Vagina (tissue), 2 donors: ENCODE results near the gene C9orf152. TPM values are rescaled to one million over a fixed set of nuclear protein-coding genes. Genes with fewer than 3 reads are reported as not detected.

Experiments
- DNase-seq, 2 donors: peaks; one replicate each; pipeline ENCODE4 v3.0.0-alpha.2; 2017; ENCODE audit errors: extremely low spot score in 2 of 2
- H3K27ac ChIP-seq: fragments of 200-600 bp; sonication (generic); one replicate; pipeline ENCODE4 v1.5.1; 2019
- H3K27me3 ChIP-seq: fragments of 200-600 bp; sonication (generic); one replicate; pipeline ENCODE4 v1.5.1; 2019
- H3K36me3 ChIP-seq, 2 donors: fragments of 200-600 bp; sonication (generic); one replicate each; pipeline ENCODE4 v1.5.1; 2017 to 2019
- H3K4me1 ChIP-seq: fragments of 200-600 bp; sonication (generic); one replicate; pipeline ENCODE4 v1.5.1; 2019
- H3K4me3 ChIP-seq, 2 donors: fragments of 200-600 bp; sonication (generic); 1 replicate in 1 of 2; 2 replicates in 1 of 2; pipeline ENCODE4 v1.5.1; 2016 to 2019
- H3K9me3 ChIP-seq: fragments of 200-600 bp; sonication (generic); one replicate; pipeline ENCODE4 v1.5.1; 2019
- POLR2A ChIP-seq, 2 donors: fragments of 450-650 bp; IDR thresholded peaks; one replicate each; pipeline ENCODE4 v1.6.1; 2017; ENCODE audit warnings: antibody characterized with exemption in 2 of 2, mild to moderate bottlenecking in 2 of 2, moderate library complexity in 2 of 2
- POLR2AphosphoS5 ChIP-seq, 2 donors: sonication (generic); formaldehyde crosslinking; IDR thresholded peaks; one replicate each; pipeline ENCODE4 v1.9.0; 2017; ENCODE audit warnings: antibody characterized with exemption in 2 of 2, mild to moderate bottlenecking in 2 of 2, low read depth in 1 of 2; ENCODE audit not compliant: insufficient read depth in 1 of 2
- intact Hi-C: fragments of 100-400 bp; cut with DNase I; formaldehyde crosslinking; loops from one replicate; pipeline ENCODE4 v1.15.1; 2023
- total RNA-seq: library from RNA; depleted of rRNA; stranded (reverse); fragments of >200 nt; gene quantifications from one replicate; pipeline ENCODE4 v1.2.3, GENCODE V29; 2016
- TF ChIP-seq, protein P1 (sequence below), 3 experiments: fragments of 450-650 bp in 2 of 3; fragments of 200-600 bp in 1 of 3; sonication (generic) in 1 of 3; IDR thresholded peaks; one replicate each; pipeline ENCODE4 v1.5.1; 2017 to 2019; ENCODE audit warnings: antibody characterized with exemption in 3 of 3, mild to moderate bottlenecking in 2 of 3, moderate library complexity in 2 of 3

Gene C9orf152
- total RNA-seq, 1 donor from 2014 or later, result 0.49 TPM

DNA sequence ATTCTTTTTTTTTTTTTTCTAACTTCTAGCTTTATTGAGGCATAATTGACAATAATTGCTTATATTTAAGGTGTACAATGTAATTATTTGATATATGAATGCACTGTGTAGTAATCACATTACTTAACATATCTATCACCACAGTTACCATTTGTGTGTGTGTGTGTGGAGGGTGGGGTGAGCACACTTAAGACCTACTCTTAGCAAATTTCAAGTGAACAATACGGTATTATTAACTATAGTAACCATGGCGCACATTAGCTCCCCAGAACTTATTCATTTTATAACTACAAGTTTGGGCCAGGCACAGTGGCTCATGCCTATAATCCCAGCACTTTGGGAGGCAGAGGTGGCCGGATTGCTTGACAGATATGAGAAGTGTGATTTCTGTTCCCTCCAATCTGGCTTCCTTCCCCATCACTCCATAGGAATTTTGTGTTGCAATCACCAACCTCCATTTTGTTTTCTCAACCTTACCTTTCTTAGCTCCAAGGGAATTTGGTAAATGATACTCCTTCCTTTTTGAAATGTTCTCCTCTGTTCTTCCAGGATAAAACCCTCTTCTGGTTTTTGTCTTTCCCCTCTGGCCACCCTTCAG lies 33.4 kb upstream of the C9orf152 start:
- Histone ChIP-seq H3K4me1 (no peaks in the 10 kb centered on the region), H3K4me3 (no peak overlapping the region), H3K9me3 (no peaks in the 10 kb centered on the region), H3K27me3 (no peaks in the 10 kb centered on the region), H3K36me3 (peaks cover 0 to 15% of the 10 kb centered on the region in 2 donors), H3K27ac (no peak overlapping the region)
- TF ChIP-seq POLR2A (IDR thresholded peaks at IDR 0.05), result no peak
- TF ChIP-seq POLR2AphosphoS5 (IDR thresholded peaks at IDR 0.05; ENCODE audit: insufficient read depth in 1 of 2, low read depth in 1 of 2), result no peak
- TF ChIP-seq, protein P1, sequence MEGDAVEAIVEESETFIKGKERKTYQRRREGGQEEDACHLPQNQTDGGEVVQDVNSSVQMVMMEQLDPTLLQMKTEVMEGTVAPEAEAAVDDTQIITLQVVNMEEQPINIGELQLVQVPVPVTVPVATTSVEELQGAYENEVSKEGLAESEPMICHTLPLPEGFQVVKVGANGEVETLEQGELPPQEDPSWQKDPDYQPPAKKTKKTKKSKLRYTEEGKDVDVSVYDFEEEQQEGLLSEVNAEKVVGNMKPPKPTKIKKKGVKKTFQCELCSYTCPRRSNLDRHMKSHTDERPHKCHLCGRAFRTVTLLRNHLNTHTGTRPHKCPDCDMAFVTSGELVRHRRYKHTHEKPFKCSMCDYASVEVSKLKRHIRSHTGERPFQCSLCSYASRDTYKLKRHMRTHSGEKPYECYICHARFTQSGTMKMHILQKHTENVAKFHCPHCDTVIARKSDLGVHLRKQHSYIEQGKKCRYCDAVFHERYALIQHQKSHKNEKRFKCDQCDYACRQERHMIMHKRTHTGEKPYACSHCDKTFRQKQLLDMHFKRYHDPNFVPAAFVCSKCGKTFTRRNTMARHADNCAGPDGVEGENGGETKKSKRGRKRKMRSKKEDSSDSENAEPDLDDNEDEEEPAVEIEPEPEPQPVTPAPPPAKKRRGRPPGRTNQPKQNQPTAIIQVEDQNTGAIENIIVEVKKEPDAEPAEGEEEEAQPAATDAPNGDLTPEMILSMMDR (IDR thresholded peaks at IDR 0.05), result no peak
- DNase-seq, result no peak
- intact Hi-C loops, result no loop called here

DNA sequence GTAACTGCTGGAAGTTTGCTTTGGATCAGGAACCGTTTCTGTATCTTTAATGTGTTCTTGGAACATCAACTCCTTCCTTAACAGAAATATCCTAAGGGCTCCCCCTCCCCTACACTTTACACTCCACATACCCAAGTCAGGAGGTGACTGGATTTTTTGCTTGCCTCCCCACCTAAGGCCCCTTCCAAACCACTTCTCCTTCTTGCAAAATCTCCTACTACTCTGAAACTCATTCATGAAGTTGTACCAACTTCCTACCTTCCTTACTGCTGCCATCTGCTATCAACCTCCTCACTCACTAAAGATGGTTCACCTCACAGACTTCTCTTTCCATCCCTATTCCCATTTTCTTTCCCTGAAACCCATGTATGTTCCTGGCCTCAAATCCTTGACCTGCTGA lies 32.2 kb upstream of the C9orf152 start:
- H3K27me3 ChIP-seq, result no peaks in the 10 kb centered on the region
- H3K36me3 ChIP-seq, result peaks cover 0 to 15% of the 10 kb centered on the region in 2 donors
- H3K27ac ChIP-seq, result no peak overlapping the region
- DNase-seq, result no peak
- no peak for TF ChIP-seq POLR2AphosphoS5 (IDR thresholded peaks at IDR 0.05; ENCODE audit: insufficient read depth in 1 of 2, low read depth in 1 of 2)
- no peak for TF ChIP-seq POLR2A (IDR thresholded peaks at IDR 0.05)
- TF ChIP-seq, protein P1 (IDR thresholded peaks at IDR 0.05), result no peak
- H3K4me1 ChIP-seq, result no peaks in the 10 kb centered on the region
- intact Hi-C loops, result no loop called here
- no peak overlapping the region for H3K4me3 ChIP-seq
- H3K9me3 ChIP-seq, result no peaks in the 10 kb centered on the region

DNA sequence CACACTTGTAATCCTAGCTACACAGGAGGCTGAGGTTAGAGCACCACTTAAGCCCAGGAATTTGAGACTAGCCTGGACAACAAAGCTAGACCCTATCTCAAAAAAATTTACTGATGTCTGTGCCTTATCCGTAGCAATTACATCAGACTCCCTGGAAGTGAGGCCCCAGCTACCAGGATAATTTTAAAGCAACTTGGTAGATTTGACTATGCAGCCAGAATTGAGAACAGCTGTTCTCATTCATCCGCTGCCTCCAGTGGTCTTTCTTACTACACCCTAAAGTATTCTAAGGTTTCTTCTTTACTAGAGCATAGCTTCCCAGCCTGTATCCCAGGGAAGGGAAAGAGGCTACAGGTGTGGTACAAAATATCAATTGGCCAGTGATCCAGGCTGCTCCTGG lies 20.4 kb upstream of the C9orf152 start:
- H3K9me3 ChIP-seq, result no peaks in the 10 kb centered on the region
- no peak overlapping the region for H3K4me3 ChIP-seq
- H3K36me3 ChIP-seq, result no peaks in the 10 kb centered on the region
- H3K27ac ChIP-seq, result no peak overlapping the region
- H3K4me1 ChIP-seq, result no peaks in the 10 kb centered on the region
- intact Hi-C loops, result no loop called here
- no peaks in the 10 kb centered on the region for H3K27me3 ChIP-seq
- TF ChIP-seq POLR2A (IDR thresholded peaks at IDR 0.05), result no peak
- TF ChIP-seq, protein P1 (IDR thresholded peaks at IDR 0.05), result no peak
- TF ChIP-seq POLR2AphosphoS5 (IDR thresholded peaks at IDR 0.05; ENCODE audit: insufficient read depth in 1 of 2, low read depth in 1 of 2), result no peak
- no peak for DNase-seq

DNA sequence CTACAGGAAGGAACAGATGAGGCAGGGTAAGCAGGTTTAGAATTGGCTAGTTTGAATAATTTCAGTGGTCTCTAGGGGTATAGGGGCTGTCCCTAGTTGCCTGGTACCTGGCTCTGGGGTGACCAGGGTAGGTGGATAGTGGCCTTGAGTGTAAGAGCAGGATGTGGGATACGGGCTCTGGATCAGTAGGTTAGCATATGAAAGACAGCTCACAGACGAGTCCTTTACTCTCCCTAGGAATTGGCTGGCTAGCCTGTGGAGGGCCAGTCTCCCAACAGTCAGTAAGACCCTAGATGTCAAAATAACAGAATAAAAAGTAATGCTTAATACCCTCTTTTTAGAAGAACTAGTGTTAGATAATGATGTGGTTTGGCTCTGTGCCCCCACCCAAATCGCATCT lies 16.6 kb upstream of the C9orf152 start:
- TF ChIP-seq POLR2AphosphoS5 (IDR thresholded peaks at IDR 0.05; ENCODE audit: insufficient read depth in 1 of 2, low read depth in 1 of 2) (no peak), POLR2A (IDR thresholded peaks at IDR 0.05) (no peak)
- TF ChIP-seq, protein P1 (IDR thresholded peaks at IDR 0.05), result no peak
- DNase-seq, result no peak
- Histone ChIP-seq H3K9me3 (no peaks in the 10 kb centered on the region), H3K27me3 (no peaks in the 10 kb centered on the region), H3K27ac (no peak overlapping the region), H3K4me3 (no peak overlapping the region), H3K4me1 (no peaks in the 10 kb centered on the region), H3K36me3 (no peaks in the 10 kb centered on the region)
- intact Hi-C loops, result no loop called here

DNA sequence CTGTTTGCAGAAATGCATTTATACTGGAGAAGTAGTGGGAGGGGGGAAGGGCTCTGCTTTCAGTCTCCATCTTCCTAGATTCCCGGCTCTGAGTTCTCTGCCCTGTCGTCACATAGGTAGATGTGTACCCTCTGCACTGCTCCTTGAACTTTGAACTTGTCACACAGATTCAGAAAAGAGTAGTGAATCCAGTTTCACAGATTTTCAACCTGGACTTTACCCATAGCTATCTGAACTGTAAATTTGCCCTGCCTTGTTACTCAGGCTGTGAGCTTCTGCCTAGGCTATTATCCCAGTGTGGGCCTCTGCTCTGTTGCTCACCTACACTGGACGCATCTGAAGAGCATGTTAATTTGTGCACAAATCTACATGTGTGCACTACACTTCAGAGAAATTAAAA lies 12.8 kb upstream of the C9orf152 start:
- H3K36me3 ChIP-seq, result no peaks in the 10 kb centered on the region
- H3K9me3 ChIP-seq, result no peaks in the 10 kb centered on the region
- H3K4me1 ChIP-seq, result no peaks in the 10 kb centered on the region
- no peak for TF ChIP-seq POLR2A (IDR thresholded peaks at IDR 0.05)
- TF ChIP-seq, protein P1 (IDR thresholded peaks at IDR 0.05), result no peak
- no peak for TF ChIP-seq POLR2AphosphoS5 (IDR thresholded peaks at IDR 0.05; ENCODE audit: insufficient read depth in 1 of 2, low read depth in 1 of 2)
- intact Hi-C loops, result no loop called here
- H3K27ac ChIP-seq, result no peak overlapping the region
- no peak for DNase-seq
- no peaks in the 10 kb centered on the region for H3K27me3 ChIP-seq
- H3K4me3 ChIP-seq, result no peak overlapping the region
